ENCODE data around the gene SAMD4B. TPM values are rescaled to one million over a fixed set of nuclear protein-coding genes. Genes with fewer than 3 reads are reported as not detected.
"Not testable (repeated sequence)": the region's sequence is repeated elsewhere in the genome, so short reads cannot be mapped to it uniquely, and the experiment has no call there.

SAMD4B gene
- total RNA-seq, 1 donor from 2014 or later: 44.6 TPM

GRCh38 chr19:39314016-39314728, 28.0 kb upstream of the SAMD4B start:
- DNase-seq: no peak

- DNase-seq: no peak
These were observed 26.3 kb upstream of the SAMD4B start for GRCh38 chr19:39315933-39316332.

- no peak for DNase-seq
These were observed 25.4 kb upstream of the SAMD4B start for GRCh38 chr19:39316627-39317321.

GRCh38 chr19:39317476-39317875, 24.7 kb upstream of the SAMD4B start:
- DNase-seq: no peak

GRCh38 chr19:39318071-39318470, 24.1 kb upstream of the SAMD4B start:
- no peak for DNase-seq

- DNase-seq: no peak
These were observed 23.5 kb upstream of the SAMD4B start for GRCh38 chr19:39318690-39319089.

GRCh38 chr19:39319098-39319891, 22.9 kb upstream of the SAMD4B start:
- DNase-seq: no peak

- DNase-seq: no peak
These were observed 22.4 kb upstream of the SAMD4B start for GRCh38 chr19:39319892-39320248.

- no peak for DNase-seq
These were observed 20.9 kb upstream of the SAMD4B start for GRCh38 chr19:39321117-39321831.

- no peak for DNase-seq
These were observed 20.4 kb upstream of the SAMD4B start for GRCh38 chr19:39321832-39322176.

- DNase-seq: no peak
These were observed 17.9 kb upstream of the SAMD4B start for GRCh38 chr19:39324242-39324842.

GRCh38 chr19:39325778-39326665, 16.2 kb upstream of the SAMD4B start:
- no peak for DNase-seq

GRCh38 chr19:39327363-39328045, 14.7 kb upstream of the SAMD4B start:
- DNase-seq: no peak

GRCh38 chr19:39328046-39328705, 14.0 kb upstream of the SAMD4B start:
- peak; percentile 67 for DNase-seq

- DNase-seq: no peak
These were observed 12.3 kb upstream of the SAMD4B start for GRCh38 chr19:39329948-39330347.

GRCh38 chr19:39332293-39332692, 9.9 kb upstream of the SAMD4B start:
- DNase-seq: no peak

- not testable (repeated sequence) for DNase-seq
These were observed 9.5 kb upstream of the SAMD4B start for GRCh38 chr19:39332738-39333137.

- DNase-seq: no peak
These were observed 8.7 kb upstream of the SAMD4B start for GRCh38 chr19:39333507-39333906.

- no peak for DNase-seq
These were observed 7.7 kb upstream of the SAMD4B start for GRCh38 chr19:39334444-39334976.

GRCh38 chr19:39335168-39335548, 7.1 kb upstream of the SAMD4B start:
- no peak for DNase-seq
